Heart left ventricle (tissue), 16 donors: ENCODE data around the gene MYH7B. TPM values are rescaled to one million over a fixed set of nuclear protein-coding genes. Genes with fewer than 3 reads are reported as not detected.
A peak's percentile ranks its signal among the peaks of the same experiment; 100 is the strongest.

Experiments used
- ATAC-seq, 4 donors: fragments of 200-7000 bp; cut with Tn5 transposase; one replicate each; pipeline ENCODE4 v1.9.1; 2020 to 2022; ENCODE audit warnings: moderate library complexity in 4 of 4, mild to moderate bottlenecking in 3 of 4, moderate number of reproducible peaks in 1 of 4
- DNase-seq, 5 donors: peaks; one replicate each; pipeline ENCODE4 v3.0.0-alpha.2; 2020
- H3K27ac ChIP-seq, 12 donors: fragments of 200-600 bp; sonication (generic) in 4 of 12; one replicate each; pipeline versions ENCODE4 v1.5.0 to v1.8.0; 2016 to 2022; ENCODE audit warnings: mild to moderate bottlenecking in 2 of 12
- H3K27me3 ChIP-seq, 9 donors: fragments of 200-600 bp; sonication (generic) in 2 of 9; one replicate each; pipeline versions ENCODE4 v1.5.1 to v1.8.0; 2016 to 2022; ENCODE audit warnings: mild to moderate bottlenecking in 3 of 9
- H3K36me3 ChIP-seq, 9 donors: fragments of 200-600 bp; sonication (generic) in 2 of 9; one replicate each; pipeline versions ENCODE4 v1.5.0 to v1.8.0; 2018 to 2022; ENCODE audit warnings: mild to moderate bottlenecking in 2 of 9
- H3K4me1 ChIP-seq, 12 donors: fragments of 200-600 bp; sonication (generic) in 4 of 12; one replicate each; pipeline versions ENCODE4 v1.5.0 to v1.8.0; 2016 to 2022; ENCODE audit warnings: mild to moderate bottlenecking in 3 of 12
- H3K4me3 ChIP-seq, 12 donors: fragments of 200-600 bp; sonication (generic) in 4 of 12; one replicate each; pipeline versions ENCODE4 v1.5.0 to v1.8.0; 2017 to 2022; ENCODE audit warnings: mild to moderate bottlenecking in 9 of 12, moderate library complexity in 4 of 12
- H3K9me3 ChIP-seq, 12 donors: fragments of 200-600 bp; sonication (generic) in 4 of 12; one replicate each; pipeline versions ENCODE4 v1.5.0 to v1.8.0; 2016 to 2022; ENCODE audit warnings: mild to moderate bottlenecking in 1 of 12
- POLR2A ChIP-seq, 2 donors: fragments of 450-650 bp; IDR thresholded peaks; one replicate each; pipeline ENCODE4 v1.6.1; 2017; ENCODE audit warnings: antibody characterized with exemption in 2 of 2, mild to moderate bottlenecking in 2 of 2, moderate library complexity in 2 of 2
- WGBS, 4 donors: extraction: QIAGEN DNeasy Blood & Tissue Kit in 2 of 4; methylation state at CpG; one replicate each; pipeline versions ENCODE4 v1.1.5 to v1.1.7; 2013 to 2018; 5-methylcytosine and 5-hydroxymethylcytosine counted together
- intact Hi-C, 10 donors: fragments of 100-400 bp; cut with DNase I; formaldehyde crosslinking; loops; one replicate each; pipeline versions ENCODE4 v1.11.1 to v1.14.2; 2022
- polyA plus RNA-seq, 2 donors: library from polyadenylated mRNA; stranded (reverse); fragments of 200-250 nt; gene quantifications; one replicate each; pipeline ENCODE4 v1.2.3, GENCODE V29; 2013
- total RNA-seq, 9 donors: library from RNA; depleted of rRNA in 2 of 9; stranded (reverse); fragments of >200 nt in 2 of 9; fragmentation: NEBNext Ultra II Directional in 3 of 9; extraction: Animal tissue kit (Norgen Biotek cat#: 25700) in 3 of 9; gene quantifications; one replicate each; pipeline versions ENCODE4 v1.1.0 to v1.2.4, GENCODE V29; 2016 to 2023
- TF ChIP-seq, protein P1 (sequence below), 12 donors: fragments of 200-600 bp; sonication (generic) in 4 of 12; IDR thresholded peaks; one replicate each; pipeline versions ENCODE4 v1.5.0 to v1.8.0; 2018 to 2022; ENCODE audit warnings: antibody characterized with exemption in 12 of 12, mild to moderate bottlenecking in 5 of 12
- donor health status: ischemic (EF 13 %, LVEDD 7.1; RV severe dilation, severe dysfunction).
- donor health status: healthy with polysubstance abuse.
- donor health status: DM: no; HTN: yes; CAD: no.
- donor health status: DM: no; HTN: no; CAD: no.
- donor health status: ischemic (EF 25% LVEDD 6.9; RV normal size, moderate dysfunction).
- donor health status: ischemic (EF 25% LVEDD 5.7; RV mildly dilated, moderate dysfunction).
- donor health status: healthy.
- donor health status: DM: yes; HTN: yes; CAD: no.
- donor health status: ischemic (EF 35%, LVEDD 5.7; RV mildly dilated, moderate dysfunction).
- donor health status: nonischemic (EF 11% LVEDD 7.7; RV severe dilation, severe dysfunction).
- donor health status: DM: yes; HTN: yes; CAD: no.
- donor health status: PGD.
- donor health status: ischemic (EF 29% LVEDD 5.4; RV normal size, mild dysfunction).
- donor health status: nonischemic (EF 23%, LVEDD 6.1; RV moderate dilation, normal function).

MYH7B gene
- total and polyA plus RNA-seq, 11 donors, result 12.8 to 448 (median 144) TPM

DNA sequence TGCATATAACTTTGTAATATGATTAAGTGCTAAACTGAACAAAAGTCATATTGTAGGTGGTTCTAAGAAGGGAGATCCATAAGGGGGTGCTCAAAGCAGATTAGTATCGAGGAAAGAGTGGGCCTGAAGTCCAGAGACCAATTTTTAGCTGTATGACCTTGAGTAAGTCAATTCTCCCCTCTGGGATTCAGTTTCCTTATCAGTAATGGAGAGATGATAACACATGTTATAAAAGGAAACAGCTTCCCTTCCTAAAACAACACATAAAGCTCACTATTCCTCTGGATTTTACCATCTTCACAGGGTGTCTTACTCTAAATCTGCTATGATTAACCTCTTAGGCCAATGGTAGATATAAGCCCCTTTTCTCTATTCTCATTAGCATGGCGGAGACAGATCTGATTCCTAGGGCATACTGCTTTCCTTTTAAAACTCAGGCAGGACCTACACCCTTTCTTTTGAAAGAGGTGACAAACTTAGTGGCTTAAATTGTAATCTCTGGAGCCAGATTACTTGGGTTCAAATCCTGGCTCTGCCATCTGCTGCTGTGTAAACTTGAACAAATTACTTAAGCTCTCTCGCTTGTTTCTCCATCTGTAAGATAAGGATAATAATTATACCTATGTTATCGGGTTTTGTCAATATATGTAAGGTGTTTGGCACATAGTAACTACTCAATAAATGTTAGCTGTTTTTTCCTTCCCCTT, 39.8 kb upstream of the MYH7B start:
- no peak overlapping the region for H3K4me3 ChIP-seq
- no peaks in the 10 kb centered on the region for H3K9me3 ChIP-seq
- H3K27me3 ChIP-seq, result no peaks in the 10 kb centered on the region
- 74 to 77% (median 76%) methylated on average over 4 of the region's 4 CpGs for WGBS, 4 donors
- intact Hi-C loops, result no loop called here
- TF ChIP-seq POLR2A (IDR thresholded peaks at IDR 0.05), result no peak
- TF ChIP-seq, protein P1, sequence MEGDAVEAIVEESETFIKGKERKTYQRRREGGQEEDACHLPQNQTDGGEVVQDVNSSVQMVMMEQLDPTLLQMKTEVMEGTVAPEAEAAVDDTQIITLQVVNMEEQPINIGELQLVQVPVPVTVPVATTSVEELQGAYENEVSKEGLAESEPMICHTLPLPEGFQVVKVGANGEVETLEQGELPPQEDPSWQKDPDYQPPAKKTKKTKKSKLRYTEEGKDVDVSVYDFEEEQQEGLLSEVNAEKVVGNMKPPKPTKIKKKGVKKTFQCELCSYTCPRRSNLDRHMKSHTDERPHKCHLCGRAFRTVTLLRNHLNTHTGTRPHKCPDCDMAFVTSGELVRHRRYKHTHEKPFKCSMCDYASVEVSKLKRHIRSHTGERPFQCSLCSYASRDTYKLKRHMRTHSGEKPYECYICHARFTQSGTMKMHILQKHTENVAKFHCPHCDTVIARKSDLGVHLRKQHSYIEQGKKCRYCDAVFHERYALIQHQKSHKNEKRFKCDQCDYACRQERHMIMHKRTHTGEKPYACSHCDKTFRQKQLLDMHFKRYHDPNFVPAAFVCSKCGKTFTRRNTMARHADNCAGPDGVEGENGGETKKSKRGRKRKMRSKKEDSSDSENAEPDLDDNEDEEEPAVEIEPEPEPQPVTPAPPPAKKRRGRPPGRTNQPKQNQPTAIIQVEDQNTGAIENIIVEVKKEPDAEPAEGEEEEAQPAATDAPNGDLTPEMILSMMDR (IDR thresholded peaks at IDR 0.05), result no peak
- ATAC-seq (peak in 2 of 4 donors; percentile 30 to 44), DNase-seq (no peak)
- peak overlapping the region in 10 of 12 donors; percentile 4 to 68 (median 50) for H3K27ac ChIP-seq
- peaks cover 0 to 41% (median 20%) of the 10 kb centered on the region in 12 donors for H3K4me1 ChIP-seq
- H3K36me3 ChIP-seq, result peaks cover 0 to 43% (median 14%) of the 10 kb centered on the region in 9 donors

DNA sequence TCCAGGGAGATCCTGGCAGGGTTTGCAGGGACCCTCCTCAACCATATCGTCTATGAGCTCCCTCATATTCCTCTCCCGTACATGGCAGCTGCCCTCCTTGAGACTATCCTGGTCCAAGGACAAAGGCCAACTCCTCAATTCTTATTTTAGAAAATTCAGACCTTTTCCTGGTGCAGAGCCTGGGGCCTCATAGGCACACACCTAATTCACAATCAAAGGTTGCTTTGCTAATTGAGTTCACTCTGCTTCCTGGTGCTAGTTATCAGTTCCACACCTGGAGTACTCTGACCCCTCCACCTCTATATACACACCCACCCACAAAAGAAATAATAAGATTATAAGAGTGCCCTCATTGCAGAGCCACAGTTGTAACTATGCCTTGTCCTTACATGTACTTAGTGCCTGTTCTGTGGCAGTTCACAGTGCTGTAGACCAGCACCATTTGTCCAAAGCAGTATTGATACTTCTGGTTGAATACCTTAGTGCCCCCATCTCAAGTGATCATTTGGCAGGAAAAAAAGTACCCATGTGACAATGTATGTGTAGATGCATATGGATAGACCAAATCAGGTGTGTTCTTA, 38.8 kb upstream of the MYH7B start:
- Histone ChIP-seq H3K4me3 (no peak overlapping the region), H3K36me3 (peaks cover 0 to 53% (median 21%) of the 10 kb centered on the region in 9 donors), H3K9me3 (no peaks in the 10 kb centered on the region), H3K27me3 (no peaks in the 10 kb centered on the region), H3K27ac (peak overlapping the region in 6 of 12 donors; percentile 4 to 64 (median 27)), H3K4me1 (peaks cover 0 to 50% (median 24%) of the 10 kb centered on the region in 12 donors)
- TF ChIP-seq, protein P1 (IDR thresholded peaks at IDR 0.05), result no peak
- TF ChIP-seq POLR2A (IDR thresholded peaks at IDR 0.05), result no peak
- ATAC-seq (peak in 1 of 4 donors; percentile 16), DNase-seq (no peak)
- 44 to 57% (median 49%) methylated on average over 2 of the region's 2 CpGs for WGBS, 4 donors
- intact Hi-C loops, result no loop called here

DNA sequence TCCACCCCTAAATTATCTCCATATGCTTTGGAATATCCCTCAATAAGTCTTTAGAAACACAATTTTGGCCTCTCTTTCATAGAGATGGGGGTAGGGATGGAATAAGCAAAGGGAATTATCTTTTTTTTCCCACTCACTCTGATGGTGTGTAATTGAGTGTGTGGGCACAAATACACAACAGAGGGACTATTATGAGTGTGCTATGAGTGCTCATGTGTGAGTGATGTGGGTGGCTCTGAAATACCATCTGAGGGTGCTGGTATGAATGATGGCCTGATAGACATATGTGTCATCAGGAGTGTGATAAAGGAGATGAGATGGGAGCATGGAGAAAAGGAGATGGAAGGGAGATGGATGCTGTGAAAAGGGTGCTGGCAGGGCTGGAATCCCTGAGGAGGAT, 35.6 kb upstream of the MYH7B start:
- H3K27ac ChIP-seq, result no peak overlapping the region
- peaks cover 0 to 3% (median 0%) of the 10 kb centered on the region in 12 donors for H3K9me3 ChIP-seq
- H3K4me3 ChIP-seq, result no peak overlapping the region
- ATAC-seq (no peak), DNase-seq (no peak)
- intact Hi-C loops, result no loop called here
- TF ChIP-seq POLR2A (IDR thresholded peaks at IDR 0.05), result no peak
- TF ChIP-seq, protein P1 (IDR thresholded peaks at IDR 0.05), result no peak
- peaks cover 0 to 43% (median 21%) of the 10 kb centered on the region in 12 donors for H3K4me1 ChIP-seq
- peaks cover 0 to 64% (median 41%) of the 10 kb centered on the region in 9 donors for H3K36me3 ChIP-seq
- H3K27me3 ChIP-seq, result no peaks in the 10 kb centered on the region

DNA sequence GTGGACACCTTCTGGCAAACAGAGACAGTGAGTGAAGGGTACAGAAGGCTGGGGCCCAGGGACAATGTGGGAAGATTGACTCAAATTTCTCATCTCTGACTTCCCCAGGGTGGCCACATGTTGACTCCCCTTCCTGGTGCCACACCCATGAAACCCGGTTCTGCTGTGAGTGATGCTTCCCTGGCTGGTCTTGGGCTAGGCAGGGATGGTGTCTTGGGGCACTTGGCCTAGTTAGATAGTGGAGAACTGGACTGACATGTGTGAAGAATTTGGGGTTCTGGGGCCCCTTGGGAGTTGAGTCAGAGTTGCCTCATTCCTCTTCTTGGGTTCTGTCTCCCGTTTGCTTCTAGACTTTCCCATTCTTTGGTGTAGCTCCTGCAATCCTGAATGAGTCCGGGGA, 34.2 kb upstream of the MYH7B start:
- TF ChIP-seq, protein P1 (IDR thresholded peaks at IDR 0.05), result no peak
- no peak for TF ChIP-seq POLR2A (IDR thresholded peaks at IDR 0.05)
- Histone ChIP-seq H3K4me3 (no peak overlapping the region), H3K27me3 (no peaks in the 10 kb centered on the region), H3K4me1 (peaks cover 0 to 32% (median 11%) of the 10 kb centered on the region in 12 donors), H3K9me3 (peaks cover 0 to 3% (median 0%) of the 10 kb centered on the region in 12 donors), H3K27ac (peak overlapping the region in 9 of 12 donors; percentile 14 to 77 (median 58)), H3K36me3 (peaks cover 0 to 74% (median 55%) of the 10 kb centered on the region in 9 donors)
- 66 to 83% (median 75%) methylated on average over 3 of the region's 3 CpGs for whole genome bisulfite sequencing, 4 donors
- intact Hi-C loops, result no loop called here
- no peak for ATAC-seq
- DNase-seq, result no peak
